GM10266 (cell line): ENCODE measurements around the gene CEP76.

Experiments used
- DNase-seq: peaks from one replicate; pipeline ENCODE4 v3.0.0; 2012; ENCODE audit errors: extremely low spot score
- TF ChIP-seq, protein P1 (sequence below): IDR thresholded peaks from 2 replicates; pipeline ENCODE4 v1.5.1; 2012; ENCODE audit warnings: mild to moderate bottlenecking, low read depth; ENCODE audit not compliant: control insufficient read depth, insufficient read depth; ENCODE audit errors: missing control alignments

Gene CEP76

DNA sequence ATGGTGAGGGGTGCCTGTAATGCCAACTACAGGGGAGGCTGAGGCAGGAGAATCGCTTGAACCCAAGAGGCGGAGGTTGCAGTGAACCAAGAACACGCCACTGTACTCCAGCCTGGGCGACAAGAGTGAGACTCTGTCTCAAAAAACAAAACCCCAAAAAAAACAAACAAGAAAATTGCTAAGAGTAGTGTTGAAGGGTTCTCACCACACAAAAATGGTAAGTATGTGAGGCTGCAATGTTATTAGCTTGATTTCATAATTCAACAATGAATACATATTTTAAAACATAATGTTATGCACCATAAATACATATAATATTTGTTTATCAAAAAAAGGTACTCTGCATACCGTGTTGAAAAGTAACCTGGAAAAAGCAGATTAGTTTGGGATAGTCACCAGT lies 46.1 kb upstream of the CEP76 start:
- TF ChIP-seq, protein P1, sequence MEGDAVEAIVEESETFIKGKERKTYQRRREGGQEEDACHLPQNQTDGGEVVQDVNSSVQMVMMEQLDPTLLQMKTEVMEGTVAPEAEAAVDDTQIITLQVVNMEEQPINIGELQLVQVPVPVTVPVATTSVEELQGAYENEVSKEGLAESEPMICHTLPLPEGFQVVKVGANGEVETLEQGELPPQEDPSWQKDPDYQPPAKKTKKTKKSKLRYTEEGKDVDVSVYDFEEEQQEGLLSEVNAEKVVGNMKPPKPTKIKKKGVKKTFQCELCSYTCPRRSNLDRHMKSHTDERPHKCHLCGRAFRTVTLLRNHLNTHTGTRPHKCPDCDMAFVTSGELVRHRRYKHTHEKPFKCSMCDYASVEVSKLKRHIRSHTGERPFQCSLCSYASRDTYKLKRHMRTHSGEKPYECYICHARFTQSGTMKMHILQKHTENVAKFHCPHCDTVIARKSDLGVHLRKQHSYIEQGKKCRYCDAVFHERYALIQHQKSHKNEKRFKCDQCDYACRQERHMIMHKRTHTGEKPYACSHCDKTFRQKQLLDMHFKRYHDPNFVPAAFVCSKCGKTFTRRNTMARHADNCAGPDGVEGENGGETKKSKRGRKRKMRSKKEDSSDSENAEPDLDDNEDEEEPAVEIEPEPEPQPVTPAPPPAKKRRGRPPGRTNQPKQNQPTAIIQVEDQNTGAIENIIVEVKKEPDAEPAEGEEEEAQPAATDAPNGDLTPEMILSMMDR: no peak
- no peak for DNase-seq

DNA sequence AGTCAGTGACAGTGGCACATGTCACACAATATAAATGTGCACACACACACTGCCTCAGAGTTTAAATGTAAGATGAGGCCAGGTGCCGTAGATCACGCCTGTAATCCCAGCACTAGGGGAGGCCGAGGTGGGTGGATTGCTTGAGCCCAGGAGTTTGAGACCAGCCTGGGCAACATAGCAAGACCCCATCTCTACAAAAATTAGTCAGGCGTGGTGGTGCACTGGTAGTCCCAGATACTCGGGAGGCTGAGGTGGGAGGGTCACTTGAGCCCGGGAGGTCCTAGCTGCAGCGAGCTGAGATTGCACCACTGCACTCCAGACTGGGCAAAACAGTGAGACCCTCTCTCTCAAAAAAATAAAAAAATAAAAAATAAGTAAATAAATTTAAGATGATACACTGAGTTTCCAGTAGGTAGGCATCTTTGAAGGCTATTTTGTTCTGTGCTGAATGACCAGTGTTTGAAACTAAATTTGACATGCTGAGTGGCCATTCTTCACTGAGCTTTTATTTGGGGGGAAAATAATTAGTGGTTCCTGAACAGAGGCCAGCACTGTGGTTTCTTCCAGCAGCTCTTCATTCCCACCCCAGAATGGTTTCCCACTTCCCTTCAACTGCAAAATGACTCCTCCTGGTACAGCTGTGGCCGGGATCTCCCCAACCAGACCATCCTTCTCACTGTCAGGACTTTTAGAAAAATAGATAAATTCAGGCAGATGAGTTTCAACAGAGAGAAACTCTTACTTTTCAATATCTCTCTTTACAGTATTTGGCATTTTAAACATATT lies 45.2 kb upstream of the CEP76 start:
- DNase-seq: no peak
- TF ChIP-seq, protein P1: no peak

DNA sequence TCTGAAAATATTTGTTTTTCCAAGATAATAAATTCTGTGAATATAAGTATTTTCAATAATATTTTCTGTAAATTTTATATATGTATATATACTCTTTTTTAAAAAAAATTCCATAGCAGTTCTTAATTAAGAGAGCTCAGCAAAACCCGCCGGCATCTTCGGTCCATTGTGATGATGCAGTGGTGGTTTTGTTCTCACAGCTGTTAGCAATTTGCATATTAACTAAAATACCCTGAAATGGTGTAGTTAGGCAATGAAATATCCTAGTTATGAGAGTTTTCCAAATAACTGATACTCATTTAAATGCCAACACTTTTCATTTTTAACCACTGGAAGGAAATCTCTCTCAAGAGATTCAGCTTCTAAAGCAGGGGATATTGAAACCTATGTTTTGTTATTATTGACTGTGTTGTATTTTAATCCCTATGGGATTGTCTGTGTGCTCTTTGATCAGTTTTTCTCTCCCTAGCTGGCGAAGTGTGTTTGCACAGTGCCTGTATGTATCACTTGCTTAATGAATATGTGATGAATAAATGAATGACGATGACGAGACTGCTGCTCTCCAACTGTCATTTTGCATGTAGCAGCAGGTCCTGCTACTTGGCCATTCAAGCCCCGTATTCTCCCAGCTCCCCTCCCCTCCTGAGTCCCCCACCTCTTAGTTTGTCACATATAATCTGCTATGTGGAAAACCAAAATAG lies 42.7 kb upstream of the CEP76 start:
- TF ChIP-seq, protein P1: no peak
- DNase-seq: no peak

DNA sequence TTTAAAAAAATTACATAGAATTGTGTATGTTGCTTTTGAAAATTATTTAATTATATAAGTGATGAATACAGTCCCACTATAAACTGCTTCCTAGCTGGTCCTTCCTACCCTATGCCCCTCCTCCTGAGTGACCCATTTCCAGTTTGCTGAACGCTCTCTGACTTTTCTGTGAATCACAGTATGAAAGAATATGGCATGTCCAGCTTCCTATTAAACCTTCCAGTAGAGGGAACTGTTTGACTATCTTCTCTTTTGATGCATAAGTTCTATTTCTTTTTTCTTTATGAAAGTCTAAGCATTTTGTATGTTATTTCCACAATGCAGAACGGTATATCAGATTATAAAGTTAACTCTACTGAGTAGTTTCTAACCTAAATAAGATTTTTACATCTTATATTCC lies 41.6 kb upstream of the CEP76 start:
- DNase-seq: peak; percentile 70

DNA sequence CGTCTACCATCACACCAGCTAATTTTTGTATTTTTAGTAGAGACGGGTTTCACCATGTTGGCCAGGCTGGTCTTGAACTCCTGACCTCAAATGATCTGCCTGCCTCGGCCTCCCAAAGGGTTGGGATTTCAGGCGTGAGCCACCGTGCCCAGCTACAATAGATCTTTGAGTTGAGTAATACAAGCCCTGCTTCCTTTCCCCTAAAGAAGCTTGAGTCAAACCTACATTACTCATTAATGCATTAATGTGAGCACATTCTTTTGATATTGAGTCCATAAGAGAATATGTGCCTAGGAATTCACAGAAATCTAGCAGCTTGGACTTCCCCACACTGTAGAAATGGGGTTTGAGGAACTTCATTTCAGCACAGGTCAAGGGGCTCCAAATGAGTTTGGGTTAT lies 39.9 kb upstream of the CEP76 start:
- no peak for DNase-seq
- TF ChIP-seq, protein P1: no peak

More for the DNA sequence above, 41.6 kb upstream of the CEP76 start:
- TF ChIP-seq, protein P1: peak; percentile 53

DNA sequence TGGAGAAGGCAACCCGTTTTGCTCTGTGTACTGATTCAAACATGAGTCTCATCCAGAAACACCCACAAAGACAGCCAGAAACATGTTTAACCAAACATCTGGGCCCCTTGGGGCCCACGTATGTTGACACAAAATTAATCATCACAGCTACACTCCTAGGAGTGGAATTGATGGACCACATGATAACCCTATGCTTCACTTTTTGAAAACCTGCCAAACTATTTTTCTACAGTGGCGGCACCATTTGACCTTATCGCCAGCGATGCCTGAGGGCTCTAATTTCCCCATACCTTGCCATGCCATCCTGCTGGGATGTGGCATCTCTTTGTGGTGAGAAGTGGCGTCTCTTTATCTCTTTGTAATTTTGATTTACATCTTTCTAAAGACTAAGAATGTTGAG lies 38.8 kb upstream of the CEP76 start:
- TF ChIP-seq, protein P1: no peak
- DNase-seq: no peak
